HCT116 (cell line): ENCODE results near the gene WSCD1. TPM values are rescaled to one million over a fixed set of nuclear protein-coding genes. Genes with fewer than 3 reads are reported as not detected.

Source experiments
- ATAC-seq: fragments of 200-7000 bp; cut with Tn5 transposase; 2 replicates; pipeline ENCODE4 v1.9.1; 2020; ENCODE audit warnings: mild to moderate bottlenecking, moderate library complexity
- BruUV-seq: library from RNA; stranded (reverse); fragments of 400-500 nt; replicated peaks from 2 replicates; lab custom pipeline; 2021; lab: Mats Ljungman, UMichigan
- CTCF ChIA-PET: fragments of 300-600 bp; sonication (Branson Sonifier 250); formaldehyde crosslinking; loops from one replicate; lab custom pipeline; 2021; ENCODE audit warnings: antibody characterized with exemption; lab: Charles Lee
- POLR2A ChIA-PET: fragments of 300-600, 350-600 bp; sonication (Branson Sonifier 250); formaldehyde crosslinking; loops from one replicate; lab custom pipeline; 2021; ENCODE audit warnings: antibody characterized with exemption; lab: Charles Lee
- RAD21 ChIA-PET, 2 experiments: fragments of 300-600 bp; sonication (Branson Sonifier 250); formaldehyde crosslinking; loops; one replicate each; lab custom pipeline; 2023; ENCODE audit warnings: low total read pairs in 2 of 2; ENCODE audit not compliant: uncharacterized antibody in 2 of 2, unreplicated experiment in 2 of 2, low non-redundant PET in 1 of 2; lab: Charles Lee
- DNase-seq: peaks from one replicate; pipeline ENCODE4 v3.0.0-alpha.2; 2010; ENCODE audit warnings: low read depth, low spot score
- H2AFZ ChIP-seq: fragments of 200-600 bp; shearing (Covaris generic), sonication (generic); 2 replicates; pipeline ENCODE4 v1.6.1; 2017; ENCODE audit warnings: low read depth, mixed run types, mixed read lengths, antibody characterized with exemption, low read length; ENCODE audit not compliant: poor library complexity, severe bottlenecking
- H3K27ac ChIP-seq: 2 replicates; pipeline ENCODE4 v1.5.1; 2012; ENCODE audit warnings: low read depth, low read length
- H3K27me3 ChIP-seq: fragments of 200-600 bp; sonication (generic); 2 replicates; pipeline ENCODE4 v1.6.1; 2016; ENCODE audit warnings: mixed run types, low read length, mixed read lengths; ENCODE audit not compliant: insufficient read depth
- H3K36me3 ChIP-seq, 2 experiments: fragments of 200-500 bp in 1 of 2; fragments of 200-600 bp in 1 of 2; sonication (Bioruptor generic) in 1 of 2; sonication (generic) in 1 of 2; 2 replicates each; pipeline versions ENCODE4 v1.5.1 to v1.6.1; 2014 to 2016; ENCODE audit warnings: low read length in 2 of 2, inconsistent platforms in 1 of 2, mixed read lengths in 1 of 2, mixed run types in 1 of 2; ENCODE audit not compliant: insufficient read depth in 2 of 2, control insufficient read depth in 1 of 2
- H3K4me1 ChIP-seq, 2 experiments: fragments of 200-600 bp in 1 of 2; sonication (generic) in 1 of 2; 2 replicates each; pipeline versions ENCODE4 v1.5.1 to v1.6.1; 2012 to 2017; ENCODE audit warnings: low read length in 2 of 2, inconsistent platforms in 1 of 2, mild to moderate bottlenecking in 1 of 2, mixed read lengths in 1 of 2, mixed run types in 1 of 2, moderate library complexity in 1 of 2; ENCODE audit not compliant: insufficient read depth in 2 of 2, control insufficient read depth in 1 of 2
- H3K4me2 ChIP-seq: fragments of 200-600 bp; sonication (generic); 2 replicates; pipeline ENCODE4 v1.6.1; 2017; ENCODE audit warnings: mixed run types, low read length, mixed read lengths
- H3K4me3 ChIP-seq, 2 experiments: fragments of 200-600 bp in 1 of 2; sonication (generic) in 1 of 2; replicated peaks in 1 of 2; 2 replicates each; pipeline ENCODE4 v1.5.1; 2011 to 2016; ENCODE audit warnings: low read length in 2 of 2, control low read depth in 1 of 2, low read depth in 1 of 2, mild to moderate bottlenecking in 1 of 2, mixed read lengths in 1 of 2, mixed run types in 1 of 2
- H3K79me2 ChIP-seq: fragments of 200-600 bp; sonication (generic); 2 replicates; pipeline ENCODE4 v1.6.1; 2017; ENCODE audit warnings: mild to moderate bottlenecking, mixed run types, low read length, moderate library complexity, mixed read lengths; ENCODE audit not compliant: insufficient read depth
- H3K9ac ChIP-seq: fragments of 200-600 bp; sonication (generic); 2 replicates; pipeline ENCODE4 v1.6.1; 2016; ENCODE audit warnings: low read length, mixed read lengths
- H3K9me2 ChIP-seq: fragments of 200-600 bp; sonication (generic), shearing (Covaris generic); 2 replicates; pipeline ENCODE4 v1.6.1; 2017; ENCODE audit warnings: mixed run types, mild to moderate bottlenecking, moderate library complexity; ENCODE audit not compliant: insufficient read depth
- H3K9me3 ChIP-seq, 2 experiments: fragments of 200-500 bp in 1 of 2; fragments of 200-600 bp in 1 of 2; sonication (Bioruptor generic) in 1 of 2; sonication (generic) in 1 of 2; 2 replicates each; pipeline ENCODE4 v1.6.1; 2014 to 2017; ENCODE audit warnings: low read length in 2 of 2, mixed read lengths in 2 of 2, inconsistent platforms in 1 of 2, low read depth in 1 of 2, mild to moderate bottlenecking in 1 of 2, mixed run types in 1 of 2, moderate library complexity in 1 of 2; ENCODE audit not compliant: control insufficient read depth in 1 of 2, insufficient read depth in 1 of 2
- H4K20me1 ChIP-seq: fragments of 200-600 bp; sonication (generic), shearing (Covaris generic); 2 replicates; pipeline ENCODE4 v1.6.1; 2017; ENCODE audit warnings: mixed run types, mild to moderate bottlenecking, moderate library complexity; ENCODE audit not compliant: insufficient read depth
- CBX3 ChIP-seq: IDR thresholded peaks from 2 replicates; pipeline ENCODE4 v1.6.1; 2012; ENCODE audit warnings: low read depth
- CEBPB ChIP-seq: IDR thresholded peaks from 2 replicates; pipeline ENCODE4 v1.6.1; 2012; ENCODE audit warnings: low read depth
- EGR1 ChIP-seq: IDR thresholded peaks from 2 replicates; pipeline ENCODE4 v1.6.1; 2012; ENCODE audit warnings: low read depth
- EZH2 ChIP-seq: fragments of 200-600 bp; sonication (generic); IDR thresholded peaks from 2 replicates; pipeline ENCODE4 v1.6.1; 2017; ENCODE audit warnings: antibody characterized with exemption, mixed run types
- EZH2phosphoT487 ChIP-seq: fragments of 200-600 bp; IDR thresholded peaks from 2 replicates; pipeline ENCODE4 v1.6.1; 2018; ENCODE audit warnings: antibody characterized with exemption, borderline replicate concordance
- FOSL1 ChIP-seq: IDR thresholded peaks from 2 replicates; pipeline ENCODE4 v1.6.1; 2012; ENCODE audit warnings: low read depth
- JUND ChIP-seq: IDR thresholded peaks from 2 replicates; pipeline ENCODE4 v1.6.1; 2012
- POLR2A ChIP-seq: IDR thresholded peaks from 2 replicates; pipeline ENCODE4 v1.7.0; 2011; ENCODE audit warnings: borderline replicate concordance; ENCODE audit not compliant: insufficient read depth, insufficient read length; ENCODE audit errors: extremely low read depth
- POLR2AphosphoS5 ChIP-seq: IDR thresholded peaks from 2 replicates; pipeline ENCODE4 v1.6.1; 2011; ENCODE audit warnings: mild to moderate bottlenecking, low read depth, low read length, moderate library complexity
- RAD21 ChIP-seq: IDR thresholded peaks from 2 replicates; pipeline ENCODE4 v1.6.1; 2012; ENCODE audit warnings: low read depth, mild to moderate bottlenecking
- SRF ChIP-seq: IDR thresholded peaks from 2 replicates; pipeline ENCODE4 v1.6.1; 2012; ENCODE audit warnings: low read depth
- TCF7L2 ChIP-seq: IDR thresholded peaks from 2 replicates; pipeline ENCODE4 v1.7.0; 2011; ENCODE audit warnings: borderline replicate concordance, inconsistent platforms; ENCODE audit not compliant: insufficient read depth, insufficient read length; ENCODE audit errors: extremely low read depth
- ZNF274 ChIP-seq: fragments of 200-500 bp; sonication (Bioruptor generic); IDR thresholded peaks from 2 replicates; pipeline ENCODE4 v1.6.1; 2014; ENCODE audit warnings: mild to moderate bottlenecking, low read depth, low read length, inconsistent platforms
- intact Hi-C: fragments of 100-400 bp; cut with micrococcal nuclease; formaldehyde crosslinking; loops from 2 replicates; pipeline ENCODE4 v1.10.0; 2022
- total RNA-seq: library from RNA; stranded (reverse); gene quantifications from one replicate; pipeline ENCODE4 v1.2.1, GENCODE V29; 2021; ENCODE audit not compliant: unreplicated experiment
- TF ChIP-seq, protein P1 (sequence below): IDR thresholded peaks from 2 replicates; pipeline ENCODE4 v1.6.1; 2012
- TF ChIP-seq, protein P2 (sequence below): IDR thresholded peaks from 2 replicates; pipeline ENCODE4 v1.6.1; 2012

The WSCD1 gene
- total RNA-seq, 1 experiment from 2014 or later: 0.15 TPM

DNA sequence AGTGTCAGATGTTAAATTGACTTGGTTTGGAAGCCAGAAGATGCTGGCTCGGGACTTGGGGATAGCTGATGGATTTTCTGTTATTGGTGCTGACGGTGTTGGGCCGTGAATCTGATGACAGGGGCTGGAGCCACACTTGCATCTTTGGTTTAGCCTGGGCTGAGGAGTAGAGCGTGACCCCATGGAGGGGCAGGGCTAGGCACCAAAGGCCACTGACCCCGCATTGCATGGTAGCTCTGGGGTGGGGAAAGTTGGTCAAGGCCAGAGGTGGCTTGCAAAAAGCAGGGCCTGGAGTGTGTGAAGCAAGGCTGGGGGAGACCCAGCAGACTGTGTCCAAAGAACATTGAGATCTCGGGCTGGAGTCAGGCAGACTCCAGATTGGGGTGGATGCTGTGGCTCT, 25.3 kb downstream of the WSCD1 start:
- H3K79me2 ChIP-seq: no peaks in the 10 kb centered on the region
- no peaks in the 10 kb centered on the region for H3K9me2 ChIP-seq
- H3K4me1 ChIP-seq: no peaks in the 10 kb centered on the region
- H3K9me3 ChIP-seq: no peaks in the 10 kb centered on the region
- POLR2A ChIA-PET: no interaction called here
- no peaks in the 10 kb centered on the region for H3K36me3 ChIP-seq
- H3K4me3 ChIP-seq: no peak overlapping the region
- TF ChIP-seq FOSL1 (no peak), SRF (no peak), TCF7L2 (no peak), RAD21 (no peak), JUND (no peak), POLR2A (no peak), CEBPB (no peak), EZH2 (no peak), EZH2phosphoT487 (no peak), EGR1 (no peak), CBX3 (no peak), POLR2AphosphoS5 (no peak), ZNF274 (no peak)
- TF ChIP-seq, protein P1, sequence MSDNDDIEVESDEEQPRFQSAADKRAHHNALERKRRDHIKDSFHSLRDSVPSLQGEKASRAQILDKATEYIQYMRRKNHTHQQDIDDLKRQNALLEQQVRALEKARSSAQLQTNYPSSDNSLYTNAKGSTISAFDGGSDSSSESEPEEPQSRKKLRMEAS: no peak
- TF ChIP-seq, protein P2, sequence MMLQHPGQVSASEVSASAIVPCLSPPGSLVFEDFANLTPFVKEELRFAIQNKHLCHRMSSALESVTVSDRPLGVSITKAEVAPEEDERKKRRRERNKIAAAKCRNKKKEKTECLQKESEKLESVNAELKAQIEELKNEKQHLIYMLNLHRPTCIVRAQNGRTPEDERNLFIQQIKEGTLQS: no peak
- H3K27me3 ChIP-seq: peaks cover 65% of the 10 kb centered on the region
- CTCF ChIA-PET: no interaction called here
- BruUV-seq: no TSS peak
- H3K4me2 ChIP-seq: no peak overlapping the region
- H2AFZ ChIP-seq: no peak overlapping the region
- no peak overlapping the region for H3K9ac ChIP-seq
- RAD21 ChIA-PET: no interaction called here
- H4K20me1 ChIP-seq: no peaks in the 10 kb centered on the region
- intact Hi-C loops: no loop called here
- H3K27ac ChIP-seq: no peak overlapping the region
- ATAC-seq (no peak), DNase-seq (no peak)
